A673 (cell line): ENCODE results near the gene SLC50A1. TPM values are rescaled to one million over a fixed set of nuclear protein-coding genes. Genes with fewer than 3 reads are reported as not detected.
"Not testable (repeated sequence)": the region's sequence is repeated elsewhere in the genome, so short reads cannot be mapped to it uniquely, and the experiment has no call there.

Experiments
- BruUV-seq: library from RNA; stranded (reverse); fragments of 400-500 nt; replicated peaks from 2 replicates; lab custom pipeline; 2021; lab: Mats Ljungman, UMichigan
- CTCF ChIA-PET: fragments of 300-600 bp; sonication (Branson Sonifier 250); formaldehyde crosslinking; loops from one replicate; lab custom pipeline; 2022; ENCODE audit warnings: antibody characterized with exemption; lab: Charles Lee
- POLR2A ChIA-PET: fragments of 300-600 bp; sonication (Branson Sonifier 250); formaldehyde crosslinking; loops from one replicate; lab custom pipeline; 2022; ENCODE audit warnings: antibody characterized with exemption; ENCODE audit not compliant: low non-redundant PET; lab: Charles Lee
- DNase-seq: peaks from one replicate; pipeline ENCODE4 v3.0.0-alpha.2; 2015; ENCODE audit warnings: low spot score
- H3K27ac ChIP-seq: fragments of 200-600 bp; sonication (generic); 2 replicates; pipeline ENCODE4 v1.5.1; 2016; ENCODE audit warnings: mixed run types, low read depth, mild to moderate bottlenecking, mixed read lengths, antibody characterized with exemption, low read length; ENCODE audit not compliant: poor library complexity, severe bottlenecking
- H3K27me3 ChIP-seq: fragments of 200-600 bp; sonication (generic); replicated peaks from 2 replicates; pipeline ENCODE4 v1.6.1; 2017; ENCODE audit warnings: mixed run types, low read depth, mild to moderate bottlenecking, mixed read lengths, antibody characterized with exemption, low read length; ENCODE audit not compliant: insufficient read depth, poor library complexity
- H3K36me3 ChIP-seq: fragments of 200-600 bp; sonication (generic); 2 replicates; pipeline ENCODE4 v1.6.1; 2016; ENCODE audit warnings: mixed run types, mild to moderate bottlenecking, mixed read lengths, antibody characterized with exemption, low read length; ENCODE audit not compliant: insufficient read depth, poor library complexity, severe bottlenecking
- H3K4me1 ChIP-seq: fragments of 200-600 bp; sonication (generic); 2 replicates; pipeline ENCODE4 v1.6.1; 2017; ENCODE audit warnings: mixed run types, mild to moderate bottlenecking, mixed read lengths, antibody characterized with exemption, low read length; ENCODE audit not compliant: insufficient read depth, poor library complexity, severe bottlenecking
- H3K4me3 ChIP-seq: fragments of 200-600 bp; sonication (generic); 2 replicates; pipeline ENCODE4 v1.5.1; 2016; ENCODE audit warnings: low read depth, mixed run types, mild to moderate bottlenecking, mixed read lengths, low read length; ENCODE audit not compliant: poor library complexity, severe bottlenecking
- H3K9me3 ChIP-seq: fragments of 200-600 bp; sonication (generic); 2 replicates; pipeline ENCODE4 v1.6.1; 2016; ENCODE audit warnings: mixed run types, low read depth, mild to moderate bottlenecking, mixed read lengths, antibody characterized with exemption, low read length; ENCODE audit not compliant: poor library complexity, severe bottlenecking
- CTCF ChIP-seq: fragments of 300-800, 200-600 bp; sonication (generic); conservative IDR thresholded peaks from 2 replicates; pipeline ENCODE4 v1.5.1; 2017; ENCODE audit warnings: low read depth, mild to moderate bottlenecking, antibody characterized with exemption, low read length, moderate library complexity, mixed read lengths
- EZH2 ChIP-seq: fragments of 200-600 bp; sonication (generic); IDR thresholded peaks from 2 replicates; pipeline ENCODE4 v1.6.1; 2017; ENCODE audit warnings: borderline replicate concordance, low read depth, mild to moderate bottlenecking, mixed read lengths, antibody characterized with exemption, low read length; ENCODE audit not compliant: poor library complexity, severe bottlenecking
- intact Hi-C: fragments of 100-400 bp; cut with micrococcal nuclease; formaldehyde crosslinking; loops from one replicate; pipeline ENCODE4 v1.10.0; 2022; ENCODE audit not compliant: unreplicated experiment
- total RNA-seq: library from RNA; stranded (reverse); gene quantifications from 2 replicates; pipeline ENCODE4 v1.2.3, GENCODE V29; 2021

SLC50A1 gene
- total RNA-seq, 1 experiment from 2014 or later: 30.3 TPM

DNA sequence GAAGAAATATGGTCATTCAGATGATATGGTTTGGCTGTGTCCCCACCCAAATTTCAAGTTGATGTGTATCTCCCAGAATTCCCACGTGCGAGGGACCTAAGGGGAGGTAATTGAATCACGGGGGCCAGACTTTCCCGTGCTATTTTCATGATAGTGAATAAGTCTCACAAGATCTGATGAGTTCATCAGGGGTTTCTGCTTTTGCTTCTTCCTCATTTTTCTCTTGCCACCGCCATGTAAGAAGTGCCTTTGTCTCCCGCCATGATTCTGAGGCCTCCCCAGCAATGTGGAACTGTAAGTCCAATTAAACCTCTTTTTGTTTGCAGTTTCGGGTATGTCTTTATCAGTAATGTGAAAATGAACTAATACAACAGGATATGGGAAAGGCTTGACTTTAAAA lies 6.1 kb downstream of the SLC50A1 start:
- no TSS peak for BruUV-seq
- TF ChIP-seq EZH2 (no peak), CTCF (no peak)
- H3K36me3 ChIP-seq: no peaks in the 10 kb centered on the region
- no peaks in the 10 kb centered on the region for H3K9me3 ChIP-seq
- ChIA-PET POLR2A (no interaction called here), CTCF (no interaction called here)
- H3K27me3 ChIP-seq: no peaks in the 10 kb centered on the region
- peaks cover 9% of the 10 kb centered on the region for H3K4me1 ChIP-seq
- intact Hi-C loops: no loop called here
- no peak overlapping the region for H3K27ac ChIP-seq
- DNase-seq: no peak
- no peak overlapping the region for H3K4me3 ChIP-seq

DNA sequence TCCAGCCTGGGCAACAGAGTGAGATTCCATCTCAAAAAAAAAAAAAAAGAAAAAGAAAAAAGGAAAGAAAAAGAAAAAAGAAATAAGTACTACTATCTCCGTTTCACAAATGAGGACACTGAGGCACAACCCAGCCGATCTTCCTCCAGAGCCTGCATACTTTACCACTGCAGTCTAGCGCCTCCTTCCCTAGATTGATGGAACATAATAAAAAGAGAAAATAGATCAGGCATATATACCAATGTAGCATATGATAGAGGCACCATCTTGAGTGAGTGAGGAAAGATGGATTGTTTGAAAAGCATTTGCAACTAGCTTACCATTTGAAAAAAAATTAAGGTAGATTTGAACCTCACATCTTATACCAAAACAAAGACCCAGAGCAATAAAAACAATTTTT lies 9.8 kb downstream of the SLC50A1 start:
- POLR2A ChIA-PET: no interaction called here
- Histone ChIP-seq H3K27ac (no peak overlapping the region), H3K4me3 (no peak overlapping the region), H3K36me3 (no peaks in the 10 kb centered on the region), H3K4me1 (no peaks in the 10 kb centered on the region), H3K9me3 (no peaks in the 10 kb centered on the region), H3K27me3 (no peaks in the 10 kb centered on the region)
- CTCF ChIA-PET: no interaction called here
- BruUV-seq: no TSS peak
- peak; percentile 22; the same call in 1 of the 2 replicates for TF ChIP-seq CTCF
- TF ChIP-seq EZH2: no peak
- intact Hi-C loops: no loop called here
- no peak for DNase-seq

GRCh38 chr1:155155996-155156643 lies 20.5 kb downstream of the SLC50A1 start:
- H3K4me1 ChIP-seq, H3K9me3 ChIP-seq, H3K27ac ChIP-seq, intact Hi-C loops, H3K36me3 ChIP-seq, H3K27me3 ChIP-seq, CTCF ChIA-PET, POLR2A ChIA-PET, H3K4me3 ChIP-seq, BruUV-seq, DNase-seq: not testable (repeated sequence)

GRCh38 chr1:155158991-155159390 lies 23.3 kb downstream of the SLC50A1 start:
- no peaks in the 10 kb centered on the region for H3K27me3 ChIP-seq
- ChIA-PET POLR2A (no interaction called here), CTCF (no interaction called here)
- BruUV-seq: no TSS peak
- intact Hi-C loops: no loop called here
- H3K9me3 ChIP-seq: no peaks in the 10 kb centered on the region
- TF ChIP-seq CTCF (no peak), EZH2 (no peak)
- no peak for DNase-seq
- no peaks in the 10 kb centered on the region for H3K4me1 ChIP-seq
- H3K27ac ChIP-seq: no peak overlapping the region
- H3K36me3 ChIP-seq: no peaks in the 10 kb centered on the region
- H3K4me3 ChIP-seq: no peak overlapping the region
